Endometrial microvascular endothelial cells (primary cell): ENCODE data around the gene TAGLN3. TPM values are rescaled to one million over a fixed set of nuclear protein-coding genes. Genes with fewer than 3 reads are reported as not detected.

Experiments
- in situ Hi-C: cut with HindIII; loops from 2 replicates; pipeline ENCODE4 v1.10.0; 2017; ENCODE audit warnings: low sequenced_read_pairs, low pct_unique_long_range_greater_than_20kb; ENCODE audit errors: inconsistent ontology term
- total RNA-seq: library from RNA; depleted of rRNA; stranded (reverse); fragments of >200 nt; gene quantifications from one replicate; pipeline ENCODE4 v1.2.3, GENCODE V29; 2015; ENCODE audit errors: inconsistent ontology term

Gene TAGLN3
- total RNA-seq = 1.4 TPM

- in situ Hi-C loops = no loop called here
Observed at GRCh38 chr3:111998636-111999483, at the start of gene TAGLN3. Gene TAGLN3, plus strand, starts transcription at chr3:111998922. Its CDS starts 501 bp downstream, at chr3:111999423.

GRCh38 chr3:111949712-111950111 lies 49.0 kb upstream of the TAGLN3 start:
- in situ Hi-C loops = loop anchor here (25.0 kb wide), 1 partner anchor 237 kb away; no protein-coding TSS in a partner anchor

GRCh38 chr3:111951032-111951431 lies 47.7 kb upstream of the TAGLN3 start:
- in situ Hi-C loops = loop anchor here (25.0 kb wide), 1 partner anchor 239 kb away; no protein-coding TSS in a partner anchor

DNA sequence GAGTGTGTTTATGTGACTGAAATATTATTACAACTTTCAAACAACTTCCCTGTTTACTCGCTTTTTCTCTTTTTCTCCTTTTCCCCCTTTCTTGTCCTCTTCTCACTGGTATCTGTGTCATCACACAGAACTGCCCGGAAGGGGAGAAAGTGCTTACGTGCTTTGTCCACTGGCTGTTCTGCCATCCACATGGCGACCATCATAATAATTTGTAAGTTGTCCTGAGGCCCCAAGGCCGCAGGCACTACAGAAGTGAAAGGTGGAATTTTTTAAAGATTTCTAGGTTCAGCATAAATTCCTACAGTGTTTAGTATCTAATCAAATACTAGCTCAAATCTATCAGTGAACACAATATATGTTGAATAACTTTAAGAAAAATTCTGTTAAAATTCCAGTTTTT lies 46.6 kb upstream of the TAGLN3 start:
- in situ Hi-C loops = loop anchor here (25.0 kb wide), 1 partner anchor 240 kb away; no protein-coding TSS in a partner anchor

DNA sequence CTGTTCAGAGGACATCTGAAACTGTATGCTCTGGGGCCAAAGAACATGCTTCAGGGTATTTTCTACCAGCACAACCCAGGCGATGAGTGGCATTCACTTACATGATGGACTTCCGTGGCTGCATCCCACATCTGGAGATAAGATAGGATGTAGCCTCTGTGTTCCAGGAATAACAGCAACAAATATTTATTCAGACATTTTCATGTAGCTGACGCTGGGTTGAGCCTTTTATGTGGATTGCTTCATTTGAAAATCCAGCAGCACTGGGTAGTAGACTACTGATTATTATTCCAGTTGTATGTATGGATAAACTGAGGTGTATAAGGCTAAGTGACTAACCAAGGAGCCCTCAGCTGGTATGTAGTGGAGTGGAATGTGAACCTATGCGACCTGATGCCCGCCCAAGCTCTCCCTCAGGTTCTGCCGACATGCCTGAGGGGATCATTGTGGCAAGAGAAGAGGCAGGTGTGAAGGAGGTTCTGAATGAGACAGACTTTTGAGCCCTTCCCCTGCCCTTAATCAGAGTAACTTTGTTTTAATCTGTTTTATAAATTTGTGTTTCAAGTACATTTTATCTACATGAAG lies 45.8 kb upstream of the TAGLN3 start:
- in situ Hi-C loops = loop anchor here (25.0 kb wide), 1 partner anchor 241 kb away; no protein-coding TSS in a partner anchor

GRCh38 chr3:111954228-111954990 lies 44.3 kb upstream of the TAGLN3 start:
- in situ Hi-C loops = loop anchor here (25.0 kb wide), 1 partner anchor 242 kb away; no protein-coding TSS in a partner anchor

GRCh38 chr3:111955876-111956275 lies 42.8 kb upstream of the TAGLN3 start:
- in situ Hi-C loops = loop anchor here (25.0 kb wide), 1 partner anchor 244 kb away; no protein-coding TSS in a partner anchor

DNA sequence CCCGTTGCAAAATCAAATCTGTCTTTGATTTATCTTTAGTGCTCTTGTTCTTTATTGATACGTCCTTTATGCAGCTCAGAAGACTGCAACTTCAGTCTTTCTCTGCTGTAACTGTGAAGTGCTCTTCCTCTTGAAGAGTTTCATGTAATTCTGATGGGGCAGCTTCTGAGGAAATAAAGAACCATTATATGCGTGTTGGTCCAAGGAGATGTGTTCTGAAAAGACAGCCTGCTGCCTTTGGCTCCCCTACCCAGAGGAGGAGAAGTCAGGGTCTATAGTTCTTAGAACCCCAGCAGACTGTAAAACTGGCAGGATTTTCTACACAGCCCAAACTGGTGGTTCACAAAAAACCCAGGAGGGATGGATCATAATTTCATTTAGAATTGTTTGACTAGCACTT lies 42.3 kb upstream of the TAGLN3 start:
- in situ Hi-C loops = loop anchor here (25.0 kb wide), 1 partner anchor 244 kb away; no protein-coding TSS in a partner anchor

DNA sequence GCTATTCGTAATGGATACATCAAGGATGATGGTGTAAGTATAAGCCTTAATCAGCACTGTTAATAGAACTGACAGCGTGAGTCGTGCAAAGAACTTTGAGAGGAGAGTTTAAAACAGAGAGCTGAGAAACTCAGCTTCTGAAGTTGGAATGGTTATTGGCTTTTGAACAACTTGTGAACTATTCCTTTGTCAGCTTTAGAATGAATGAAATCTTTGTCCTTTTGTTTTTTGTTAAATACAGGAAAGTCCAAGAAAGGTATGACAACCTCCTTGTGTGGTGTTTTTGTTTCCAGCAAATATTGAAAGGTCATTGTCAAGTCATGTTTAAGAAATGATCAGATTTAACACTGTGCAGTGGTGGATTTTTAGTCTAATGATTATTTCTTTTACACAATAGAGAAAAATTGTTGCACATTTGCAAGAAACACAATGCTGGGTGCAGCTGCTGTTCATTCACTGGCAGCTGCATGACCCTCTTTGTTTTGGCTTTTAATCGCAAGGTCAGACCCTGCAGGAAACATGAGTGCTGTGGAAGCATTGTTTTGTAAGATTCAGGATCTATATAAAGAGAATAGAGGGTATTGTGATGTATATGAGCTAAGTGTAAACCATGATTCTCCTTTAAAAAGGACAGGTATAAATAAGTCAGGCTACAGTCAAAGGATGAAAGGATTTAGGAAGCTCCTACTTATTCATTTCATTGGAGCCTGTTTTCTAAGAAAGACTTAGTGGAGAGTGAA lies 41.6 kb upstream of the TAGLN3 start:
- in situ Hi-C loops = loop anchor here (25.0 kb wide), 1 partner anchor 245 kb away; no protein-coding TSS in a partner anchor

DNA sequence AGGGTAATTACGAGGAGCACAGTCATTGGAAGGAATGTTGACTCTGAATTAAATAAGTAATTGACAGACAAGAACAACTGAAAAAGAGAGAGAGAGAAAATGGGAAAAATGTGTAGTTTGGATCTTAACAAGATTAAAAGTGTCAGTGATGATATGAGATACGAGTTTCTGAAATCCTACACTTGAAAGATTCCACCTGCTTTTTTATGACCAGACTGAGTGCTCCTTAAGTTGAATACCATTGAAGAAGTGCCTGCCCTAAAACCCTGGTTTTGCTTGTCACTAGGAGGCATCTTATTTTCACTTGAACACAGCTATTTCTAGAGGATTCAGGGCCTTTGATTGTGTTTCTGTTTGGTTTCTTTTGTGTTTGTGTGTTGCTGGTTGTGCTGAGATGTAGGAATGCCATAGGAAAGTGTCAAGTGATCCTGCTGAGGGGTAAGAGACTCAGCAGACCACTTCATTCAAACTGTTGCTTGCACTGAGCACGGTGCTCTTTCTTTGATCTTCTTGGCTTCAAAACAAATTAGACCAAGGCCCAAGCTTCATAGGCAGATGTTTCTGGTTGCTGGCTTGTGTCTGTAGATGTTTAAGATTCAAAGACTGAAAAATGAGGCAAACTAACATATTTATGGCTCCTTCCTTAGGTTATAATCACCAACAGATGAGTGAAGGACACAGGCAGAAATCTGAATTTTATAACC lies 37.1 kb upstream of the TAGLN3 start:
- in situ Hi-C loops = loop anchor here (25.0 kb wide), 1 partner anchor 249 kb away; no protein-coding TSS in a partner anchor

DNA sequence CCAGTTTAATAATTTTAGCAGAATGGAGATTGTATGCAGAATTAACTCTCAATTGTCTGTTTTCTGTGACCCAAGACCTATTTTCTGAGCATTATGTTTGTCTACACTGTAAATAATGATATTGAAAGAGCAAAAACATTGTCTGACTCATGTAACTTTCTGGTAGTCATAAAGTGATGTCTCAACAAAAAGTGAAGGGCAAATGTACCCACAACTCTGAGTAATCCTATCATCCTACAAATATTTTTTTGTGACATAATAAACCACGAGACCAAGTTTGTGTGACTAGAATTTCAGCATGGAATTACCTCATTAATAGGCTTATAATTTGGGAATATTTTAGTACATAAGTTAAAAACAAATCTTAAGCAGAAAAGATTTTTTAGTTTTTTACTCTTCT lies 35.3 kb upstream of the TAGLN3 start:
- in situ Hi-C loops = loop anchor here (25.0 kb wide), 1 partner anchor 251 kb away; no protein-coding TSS in a partner anchor

DNA sequence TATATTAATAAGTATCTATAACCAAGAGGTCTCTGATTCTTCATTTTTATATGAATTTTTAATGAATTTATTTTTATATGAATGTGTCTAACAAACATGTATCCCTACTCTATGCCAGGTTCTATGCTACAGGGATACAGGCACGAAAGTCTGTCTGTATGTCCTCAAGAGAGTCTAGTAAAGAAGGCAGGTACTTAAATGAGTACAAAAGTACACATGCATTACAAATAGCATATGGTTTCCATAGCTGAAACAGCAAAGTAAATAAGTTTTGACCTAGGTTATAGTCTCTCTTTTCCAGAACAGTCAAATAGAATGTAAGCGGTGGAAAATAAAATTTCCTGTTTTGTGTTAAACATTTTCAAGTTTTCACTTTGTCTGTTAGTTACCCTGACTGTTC lies 33.2 kb upstream of the TAGLN3 start:
- in situ Hi-C loops = loop anchor here (25.0 kb wide), 1 partner anchor 253 kb away; no protein-coding TSS in a partner anchor

- in situ Hi-C loops = loop anchor here (25.0 kb wide), 1 partner anchor 255 kb away; no protein-coding TSS in a partner anchor
Observed at GRCh38 chr3:111967068-111967467, 31.7 kb upstream of the TAGLN3 start.

DNA sequence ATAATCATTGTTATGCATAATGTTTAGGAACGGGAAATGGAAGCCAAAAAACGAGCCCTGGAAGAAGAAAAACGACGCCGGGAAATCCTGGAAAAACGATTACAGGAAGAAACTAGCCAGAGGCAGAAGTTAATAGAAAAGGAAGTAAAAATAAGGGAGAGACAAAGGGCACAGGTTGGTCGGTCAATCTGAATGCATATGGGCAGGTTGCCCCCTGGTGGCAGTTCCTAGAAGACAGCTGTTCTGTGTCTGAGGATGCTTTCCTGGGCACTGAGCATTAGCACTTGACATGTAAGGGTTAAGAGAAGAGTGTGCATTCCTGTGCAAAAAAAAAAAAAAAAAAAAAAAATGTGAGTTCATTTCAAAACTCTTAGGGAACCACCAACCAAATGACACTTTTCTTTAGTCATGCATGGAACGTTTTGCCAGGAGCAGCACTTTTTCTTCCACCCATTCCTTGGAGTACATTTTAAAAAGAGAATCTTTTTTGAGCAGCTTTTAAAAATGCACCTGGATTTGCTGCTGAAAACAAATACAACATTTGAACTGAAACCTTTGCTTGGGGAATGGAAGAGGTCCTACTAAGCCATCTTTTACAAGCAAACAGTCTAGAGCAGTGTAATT lies 31.0 kb upstream of the TAGLN3 start:
- in situ Hi-C loops = loop anchor here (25.0 kb wide), 1 partner anchor 255 kb away; no protein-coding TSS in a partner anchor

- in situ Hi-C loops = loop anchor here (25.0 kb wide), 1 partner anchor 256 kb away; no protein-coding TSS in a partner anchor
Observed at GRCh38 chr3:111968319-111969054, 30.2 kb upstream of the TAGLN3 start.

- in situ Hi-C loops = loop anchor here (25.0 kb wide), 1 partner anchor 258 kb away; no protein-coding TSS in a partner anchor
Observed at GRCh38 chr3:111970376-111970775, 28.3 kb upstream of the TAGLN3 start.
